D721Med (cell line): Measurements from ENCODE around the gene MFSD11.

ENCODE experiments used
- DNase-seq: peaks from one replicate; pipeline ENCODE4 v3.0.0; 2011; ENCODE audit warnings: low spot score; ENCODE audit not compliant: insufficient read length
- FAIRE-seq: peaks from 2 replicates; lab custom pipeline; 2011; peaks lifted over from hg19 to GRCh38; lab: Jason Lieb, UNC
- CTCF ChIP-seq: IDR thresholded peaks from 2 replicates; pipeline ENCODE4 v1.5.1; 2012; ENCODE audit warnings: mild to moderate bottlenecking, control low read depth; ENCODE audit not compliant: insufficient read depth; ENCODE audit errors: missing control alignments

MFSD11 gene

GRCh38 chr17:76733618-76733957 lies 4.3 kb upstream of the MFSD11 start:
- TF ChIP-seq CTCF, result no peak
- DNase-seq (no peak), FAIRE-seq (no peak)

DNA sequence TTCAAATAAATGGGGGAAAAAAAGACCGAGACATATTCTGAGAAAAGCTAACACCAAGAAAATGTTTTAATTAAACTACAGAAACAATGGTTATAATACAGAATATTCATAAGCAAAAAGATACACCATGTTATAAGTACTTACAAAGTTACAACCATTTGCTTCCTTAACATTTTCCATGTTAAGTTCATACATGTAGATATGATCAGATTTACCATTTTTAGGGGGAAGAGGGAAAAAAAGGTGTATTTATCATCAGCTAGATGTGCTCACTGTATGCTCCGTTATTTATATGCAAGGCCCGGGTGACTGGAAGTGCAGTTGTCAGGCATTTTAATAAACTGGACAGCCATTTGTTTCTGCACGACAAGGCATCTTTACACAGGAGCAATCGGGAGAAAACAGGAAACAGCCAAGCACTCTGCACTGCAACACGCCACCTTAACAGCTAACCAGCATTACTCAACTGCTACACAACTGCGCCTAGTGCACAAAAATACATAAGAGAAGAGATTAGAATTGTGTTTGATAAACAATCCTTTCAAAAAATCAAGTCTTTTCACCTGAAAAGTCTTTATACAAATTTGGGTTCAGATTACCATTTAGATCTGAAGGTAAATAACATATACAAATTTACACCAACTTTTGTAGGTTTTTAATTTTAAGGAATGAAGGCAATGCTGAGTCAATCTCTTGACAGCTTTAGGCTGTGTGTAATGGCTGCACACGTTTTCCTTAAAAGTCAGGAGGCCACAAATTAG lies 3.7 kb upstream of the MFSD11 start:
- DNase-seq (no peak), FAIRE-seq (no peak)
- TF ChIP-seq CTCF, result no peak

DNA sequence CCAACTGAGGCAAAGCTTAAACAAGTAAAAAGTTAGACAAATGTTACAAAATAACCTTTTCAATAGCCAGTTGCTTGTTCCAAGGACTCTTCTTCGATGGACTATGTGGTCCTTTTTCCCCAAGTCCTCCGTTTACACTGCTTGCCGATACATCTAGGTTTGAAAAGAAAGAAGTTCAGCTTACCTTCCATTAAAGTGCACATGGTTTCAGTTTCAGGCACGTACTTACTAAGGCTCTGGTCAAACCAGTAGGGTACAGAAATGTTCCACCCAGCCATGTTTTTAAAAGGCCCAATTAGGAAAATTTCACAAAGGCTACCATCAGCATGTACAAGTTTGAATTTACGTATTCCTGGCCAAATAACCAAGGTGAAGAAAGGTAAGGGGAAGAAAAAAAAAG lies 2.9 kb upstream of the MFSD11 start:
- TF ChIP-seq CTCF, result no peak
- DNase-seq (no peak), FAIRE-seq (no peak)

DNA sequence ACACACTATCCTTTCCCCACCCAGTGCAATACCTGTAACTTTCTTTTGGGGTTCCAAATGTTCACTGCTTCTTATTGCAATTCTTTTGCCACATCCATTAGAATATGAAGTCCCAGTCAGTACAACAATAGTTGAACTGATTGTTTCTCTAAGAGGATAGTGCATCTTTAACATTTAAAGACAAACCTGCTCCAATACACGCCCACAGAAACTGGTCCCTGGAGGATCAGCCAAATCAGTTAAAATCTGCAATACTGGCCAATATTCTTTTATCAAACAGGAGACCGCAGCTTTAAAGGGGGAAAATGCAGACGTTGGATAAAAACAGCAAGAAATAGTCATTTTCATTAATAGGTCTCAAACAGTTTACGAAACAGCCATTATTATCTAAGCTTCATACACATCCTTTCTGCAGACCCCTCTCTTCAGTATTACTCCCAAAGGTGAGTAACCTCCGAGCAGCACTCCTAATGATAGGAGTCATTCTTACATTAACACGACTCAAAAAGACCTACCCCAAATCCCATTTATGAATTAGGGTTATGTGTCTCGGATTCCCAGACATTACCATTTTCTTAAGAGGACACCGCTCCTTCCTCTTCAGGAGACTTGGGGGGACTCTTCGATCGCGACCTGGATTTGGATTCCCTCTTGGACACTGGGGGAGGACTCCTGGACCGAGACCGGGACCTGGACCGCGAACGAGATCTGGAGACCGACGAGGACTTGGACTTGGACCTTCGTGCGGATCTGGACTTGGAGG lies 2.2 kb upstream of the MFSD11 start:
- no peak for TF ChIP-seq CTCF
- no peak for FAIRE-seq
- no peak for DNase-seq

DNA sequence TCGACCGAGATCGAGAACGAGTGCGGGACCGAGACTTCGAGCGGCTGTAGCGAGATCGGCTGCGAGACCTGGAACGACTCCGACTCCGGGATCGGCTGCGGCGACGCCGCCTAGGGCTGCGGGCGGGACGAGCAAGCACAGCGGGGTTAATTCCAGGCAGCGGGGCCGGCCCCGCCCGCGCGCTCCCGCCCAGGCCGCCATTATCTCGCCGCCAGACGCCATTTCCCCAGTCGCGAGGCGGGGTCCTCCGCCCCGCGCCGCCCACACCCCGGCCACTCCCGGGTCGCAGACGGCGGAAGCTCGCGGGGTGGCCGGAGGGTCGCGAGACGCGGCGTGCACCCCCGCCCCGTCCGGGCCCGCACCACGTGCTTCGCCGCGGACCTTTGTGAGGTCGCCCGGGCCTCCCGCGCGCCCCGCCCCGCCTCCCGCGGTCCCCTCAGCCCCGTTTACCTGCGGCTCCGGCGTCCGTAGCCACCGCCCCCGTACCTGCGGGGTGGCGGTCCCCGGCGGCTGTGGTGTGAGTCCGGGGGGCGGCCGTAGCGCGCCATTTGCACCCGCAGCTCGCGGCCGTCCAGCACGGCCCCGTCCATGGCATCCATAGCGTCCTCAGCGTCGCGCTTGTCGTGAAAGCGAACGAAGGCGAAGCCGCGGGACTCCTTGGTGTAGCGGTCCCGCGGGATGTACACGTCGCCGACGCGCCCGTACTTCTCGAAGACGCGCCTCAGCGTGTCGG lies 1.4 kb upstream of the MFSD11 start:
- DNase-seq, result no peak
- no peak for FAIRE-seq

GRCh38 chr17:76737082-76737675 lies 740 bp upstream of the MFSD11 start, which contains the start of gene SRSF2:
Gene SRSF2 (minus strand): TSS chr17:76737331. CDS start chr17:76737160, 171 bp downstream.
- peak; percentile 69 for DNase-seq
- no peak for TF ChIP-seq CTCF
- no peak for FAIRE-seq

More for the DNA sequence above, 1.4 kb upstream of the MFSD11 start:
- TF ChIP-seq CTCF, result peak; percentile 24
